Natural killer cell treated with Interleukin-12 subunit alpha and Interleukin-12 subunit beta and Interleukin-15 and Interleukin-18, amount 100 ng/mL, for 72 hours (primary cell): ENCODE data around the gene UGT1A9. TPM values are rescaled to one million over a fixed set of nuclear protein-coding genes. Genes with fewer than 3 reads are reported as not detected.

Source experiments
- ATAC-seq, 2 donors: fragments of 150-1000 bp; cut with Tn5 transposase in 1 of 2; sonication (Bioruptor Pico), chemical (Tn5 transposase) in 1 of 2; 2 replicates each; pipeline ENCODE4 v1.10.0; 2021
- DNase-seq: peaks from one replicate; pipeline ENCODE4 v3.0.0; 2022; ENCODE audit warnings: low spot score
- H3K27ac Mint-ChIP-seq, 2 donors: 1 replicate in 1 of 2; 2 replicates in 1 of 2; pipeline ENCODE4 v1.8.0; 2022; ENCODE audit warnings: mixed read lengths in 2 of 2, mild to moderate bottlenecking in 1 of 2, moderate library complexity in 1 of 2
- H3K27me3 Mint-ChIP-seq, 2 donors: 1 replicate in 1 of 2; 2 replicates in 1 of 2; pipeline ENCODE4 v1.8.0; 2022; ENCODE audit warnings: mixed read lengths in 2 of 2
- H3K36me3 Mint-ChIP-seq: one replicate; pipeline ENCODE4 v1.8.0; 2022; ENCODE audit warnings: mixed read lengths
- H3K4me1 Mint-ChIP-seq, 2 donors: 1 replicate in 1 of 2; 2 replicates in 1 of 2; pipeline ENCODE4 v1.8.0; 2022; ENCODE audit warnings: low read depth in 2 of 2, mixed read lengths in 2 of 2, mild to moderate bottlenecking in 1 of 2
- H3K4me3 Mint-ChIP-seq: one replicate; pipeline ENCODE4 v1.8.0; 2022; ENCODE audit warnings: mixed read lengths
- H3K9me3 Mint-ChIP-seq: 2 replicates; pipeline ENCODE4 v1.8.0; 2022; ENCODE audit warnings: mixed read lengths
- total RNA-seq, 2 donors: library from RNA; stranded (reverse); gene quantifications; one replicate each; pipeline ENCODE4 v1.2.3, GENCODE V29; 2022

UGT1A9 gene
- total RNA-seq, 2 donors from 2014 or later, result not detected

GRCh38 chr2:233819884-233820773 lies 148.4 kb downstream of the UGT1A9 start:
- Mint-ChIP-seq H3K9me3 (no peaks in the 10 kb centered on the region), H3K27ac (no peak overlapping the region), H3K27me3 (peaks cover 8 to 18% of the 10 kb centered on the region in 2 donors), H3K4me3 (no peak overlapping the region), H3K4me1 (no peaks in the 10 kb centered on the region), H3K36me3 (no peaks in the 10 kb centered on the region)
- ATAC-seq, result no peak
- DNase-seq, result peak; percentile 45

GRCh38 chr2:233820774-233821105 lies 149.0 kb downstream of the UGT1A9 start:
- H3K36me3 Mint-ChIP-seq, result no peaks in the 10 kb centered on the region
- ATAC-seq (no peak), DNase-seq (peak; percentile 16)
- no peak overlapping the region for H3K4me3 Mint-ChIP-seq
- H3K27me3 Mint-ChIP-seq, result peaks cover 12 to 14% of the 10 kb centered on the region in 2 donors
- no peaks in the 10 kb centered on the region for H3K9me3 Mint-ChIP-seq
- no peaks in the 10 kb centered on the region for H3K4me1 Mint-ChIP-seq
- no peak overlapping the region for H3K27ac Mint-ChIP-seq

- no peaks in the 10 kb centered on the region for H3K4me1 Mint-ChIP-seq
These were observed 149.5 kb downstream of the UGT1A9 start for GRCh38 chr2:233821196-233821595.

GRCh38 chr2:233821709-233822100 lies 150.0 kb downstream of the UGT1A9 start:
- Mint-ChIP-seq H3K4me1 (no peaks in the 10 kb centered on the region), H3K9me3 (no peaks in the 10 kb centered on the region), H3K27me3 (peaks cover 11 to 13% of the 10 kb centered on the region in 2 donors), H3K36me3 (no peaks in the 10 kb centered on the region), H3K27ac (no peak overlapping the region), H3K4me3 (no peak overlapping the region)
- DNase-seq, result peak; percentile 44
- no peak for ATAC-seq

More at GRCh38 chr2:233821196-233821595, 149.5 kb downstream of the UGT1A9 start:
- Mint-ChIP-seq H3K27me3 (peaks cover 11 to 12% of the 10 kb centered on the region in 2 donors), H3K4me3 (no peak overlapping the region), H3K9me3 (no peaks in the 10 kb centered on the region), H3K27ac (no peak overlapping the region), H3K36me3 (no peaks in the 10 kb centered on the region)
- DNase-seq, result peak; percentile 37
- no peak for ATAC-seq

GRCh38 chr2:233822101-233822771 lies 150.5 kb downstream of the UGT1A9 start:
- Mint-ChIP-seq H3K27me3 (peaks cover 10 to 11% of the 10 kb centered on the region in 2 donors), H3K36me3 (no peaks in the 10 kb centered on the region), H3K4me1 (no peaks in the 10 kb centered on the region), H3K4me3 (no peak overlapping the region), H3K9me3 (no peaks in the 10 kb centered on the region), H3K27ac (no peak overlapping the region)
- DNase-seq (peak; percentile 56), ATAC-seq (peak in 1 of 2 donors; percentile 2)

Other genes with a start within 250 kb of the UGT1A9 start
- 10 to 100 TPM; 20.6 to 23.3 TPM for gene USP40, start 105.1 kb upstream of the UGT1A9 start, total RNA-seq
- gene UGT1A8, start 54.3 kb upstream of the UGT1A9 start, total RNA-seq, result not detected
- gene UGT1A10, start 35.5 kb upstream of the UGT1A9 start, total RNA-seq, result not detected
- not detected for gene UGT1A7, start 10.0 kb downstream of the UGT1A9 start, total RNA-seq
- gene UGT1A6, start 21.0 kb downstream of the UGT1A9 start, total RNA-seq, result not detected
- not detected for gene UGT1A5, start 41.0 kb downstream of the UGT1A9 start, total RNA-seq
- not detected for gene UGT1A4, start 46.8 kb downstream of the UGT1A9 start, total RNA-seq
- gene UGT1A3, start 57.1 kb downstream of the UGT1A9 start, total RNA-seq, result not detected
- gene UGT1A1, start 88.4 kb downstream of the UGT1A9 start, total RNA-seq, result not detected
- gene MROH2A, start 106.4 kb downstream of the UGT1A9 start, total RNA-seq, result not detected
- 10 to 100 TPM; 35.6 to 76.6 TPM for gene HJURP, start 182.6 kb downstream of the UGT1A9 start, total RNA-seq
- not detected for gene TRPM8, start 245.5 kb downstream of the UGT1A9 start, total RNA-seq